Activated CD4-positive, alpha-beta T cell treated with anti-CD3 and anti-CD28 coated beads, Interleukin-2, amount 50 U/mL, for 16 hours (primary cell): ENCODE data around the gene TUBGCP6.

Source experiments
- DNase-seq: peaks from one replicate; pipeline ENCODE4 v3.0.0-alpha.2; 2020

Gene TUBGCP6

GRCh38 chr22:50192436-50193204 lies 52.2 kb downstream of the TUBGCP6 start:
- DNase-seq = no peak

GRCh38 chr22:50190941-50191741 lies 53.7 kb downstream of the TUBGCP6 start:
- DNase-seq = peak; percentile 80

GRCh38 chr22:50190182-50190940 lies 54.5 kb downstream of the TUBGCP6 start:
- DNase-seq = peak; percentile 86

- peak; percentile 37 for DNase-seq
These were observed 55.0 kb downstream of the TUBGCP6 start for GRCh38 chr22:50189849-50190181.

- no peak for DNase-seq
These were observed 55.5 kb downstream of the TUBGCP6 start for GRCh38 chr22:50189184-50189848.

GRCh38 chr22:50188356-50188755 lies 56.5 kb downstream of the TUBGCP6 start:
- no peak for DNase-seq

GRCh38 chr22:50186761-50187523 lies 57.9 kb downstream of the TUBGCP6 start:
- DNase-seq = no peak

- DNase-seq = no peak
These were observed 58.6 kb downstream of the TUBGCP6 start for GRCh38 chr22:50186181-50186714.

GRCh38 chr22:50185375-50186087 lies 59.3 kb downstream of the TUBGCP6 start, which contains the start of gene TRABD:
TSS of gene TRABD (plus strand) at chr22:50185913. CDS start at chr22:50193061, 7,148 bp downstream.
- peak; percentile 91 for DNase-seq

- no peak for DNase-seq
These were observed 59.9 kb downstream of the TUBGCP6 start for GRCh38 chr22:50184902-50185374.

- DNase-seq = no peak
These were observed 60.6 kb downstream of the TUBGCP6 start for GRCh38 chr22:50184004-50184901.

- DNase-seq = no peak
These were observed 61.5 kb downstream of the TUBGCP6 start for GRCh38 chr22:50183141-50183971.

- DNase-seq = no peak
These were observed 62.4 kb downstream of the TUBGCP6 start for GRCh38 chr22:50182176-50183081.

- no peak for DNase-seq
These were observed 63.9 kb downstream of the TUBGCP6 start for GRCh38 chr22:50180727-50181521.

GRCh38 chr22:50179937-50180726 lies 64.7 kb downstream of the TUBGCP6 start:
- no peak for DNase-seq
